WTC11 (cell line): ENCODE data around the gene HLCS. TPM values are rescaled to one million over a fixed set of nuclear protein-coding genes. Genes with fewer than 3 reads are reported as not detected.

Source experiments
- ATAC-seq: fragments of 200-7000 bp; cut with Tn5 transposase; 2 replicates; pipeline ENCODE4 v1.10.0; 2021; ENCODE audit warnings: mild to moderate bottlenecking, moderate library complexity
- CTCF ChIA-PET: fragments of 300-600 bp; sonication (Branson Sonifier 250); formaldehyde crosslinking; loops from one replicate; lab custom pipeline; 2021; ENCODE audit warnings: antibody characterized with exemption; lab: Charles Lee
- POLR2A ChIA-PET: fragments of 350-600 bp; sonication (Branson Sonifier 250); formaldehyde crosslinking; loops from one replicate; lab custom pipeline; 2021; ENCODE audit warnings: antibody characterized with exemption; lab: Charles Lee
- DNase-seq: peaks from one replicate; pipeline ENCODE4 v3.0.0; 2021; ENCODE audit warnings: low spot score
- H3K27ac Mint-ChIP-seq: 2 replicates; pipeline ENCODE4 v1.8.0; 2021; ENCODE audit warnings: mixed read lengths
- H3K27me3 Mint-ChIP-seq: 2 replicates; pipeline ENCODE4 v1.8.0; 2021; ENCODE audit warnings: low read depth, mild to moderate bottlenecking, moderate library complexity, mixed read lengths
- H3K36me3 Mint-ChIP-seq: 2 replicates; pipeline ENCODE4 v1.8.0; 2021; ENCODE audit warnings: mixed read lengths
- H3K4me1 Mint-ChIP-seq: 2 replicates; pipeline ENCODE4 v1.8.0; 2022; ENCODE audit warnings: mixed read lengths
- H3K4me3 Mint-ChIP-seq: 2 replicates; pipeline ENCODE4 v1.8.0; 2021; ENCODE audit warnings: mild to moderate bottlenecking, moderate library complexity, mixed read lengths
- H3K9me3 Mint-ChIP-seq: 2 replicates; pipeline ENCODE4 v1.8.0; 2021; ENCODE audit warnings: mixed read lengths
- GABPB1 ChIP-seq: sonication (generic); formaldehyde crosslinking; IDR thresholded peaks from 2 replicates; pipeline ENCODE4 v1.8.1; 2023; ENCODE audit warnings: mild to moderate bottlenecking, missing genetic modification reagents
- JAZF1 ChIP-seq: fragments of 250-450 bp; sonication (Bioruptor Pico); IDR thresholded peaks from 2 replicates; pipeline ENCODE4 v1.9.0; 2021; ENCODE audit warnings: moderate library complexity, mild to moderate bottlenecking, inconsistent platforms
- JUN ChIP-seq: sonication (generic); formaldehyde crosslinking; IDR thresholded peaks from 2 replicates; pipeline ENCODE4 v1.8.0; 2023; ENCODE audit warnings: mild to moderate bottlenecking, missing genetic modification reagents
- KAT7 ChIP-seq: sonication (generic); formaldehyde crosslinking; IDR thresholded peaks from 2 replicates; pipeline ENCODE4 v1.8.1; 2023; ENCODE audit warnings: missing genetic modification reagents, mild to moderate bottlenecking, borderline replicate concordance
- SMAD3 ChIP-seq: sonication (generic); formaldehyde crosslinking; IDR thresholded peaks from 2 replicates; pipeline ENCODE4 v1.8.0; 2022; ENCODE audit warnings: missing genetic modification reagents, mild to moderate bottlenecking, borderline replicate concordance
- TEAD4 ChIP-seq: sonication (generic); formaldehyde crosslinking; IDR thresholded peaks from 2 replicates; pipeline ENCODE4 v1.8.0; 2022; ENCODE audit warnings: mild to moderate bottlenecking, missing genetic modification reagents
- ZNF219 ChIP-seq: sonication (generic); formaldehyde crosslinking; IDR thresholded peaks from 2 replicates; pipeline ENCODE4 v1.8.0; 2023; ENCODE audit warnings: missing genetic modification reagents, mild to moderate bottlenecking, borderline replicate concordance
- total RNA-seq: library from RNA; stranded (reverse); gene quantifications from 3 replicates; pipeline ENCODE4 v1.2.3, GENCODE V29; 2021
- TF ChIP-seq, protein P1 (sequence below): sonication (generic); formaldehyde crosslinking; IDR thresholded peaks from 2 replicates; pipeline ENCODE4 v1.8.1; 2022; ENCODE audit warnings: mild to moderate bottlenecking, missing genetic modification reagents, moderate library complexity, borderline replicate concordance
- TF ChIP-seq, protein P2 (sequence below): sonication (generic); formaldehyde crosslinking; IDR thresholded peaks from 2 replicates; pipeline ENCODE4 v1.8.1; 2023; ENCODE audit warnings: mild to moderate bottlenecking, missing genetic modification reagents
- TF ChIP-seq, protein P3 (sequence below): sonication (generic); formaldehyde crosslinking; IDR thresholded peaks from 2 replicates; pipeline ENCODE4 v1.8.0; 2022; ENCODE audit warnings: mild to moderate bottlenecking, missing genetic modification reagents
- TF ChIP-seq, protein P4 (sequence below): sonication (generic); formaldehyde crosslinking; IDR thresholded peaks from 2 replicates; pipeline ENCODE4 v1.8.1; 2022; ENCODE audit warnings: mild to moderate bottlenecking, moderate library complexity, missing genetic modification reagents
- TF ChIP-seq, protein P5 (sequence below): sonication (generic); formaldehyde crosslinking; IDR thresholded peaks from 2 replicates; pipeline ENCODE4 v1.8.1; 2023; ENCODE audit warnings: mild to moderate bottlenecking, missing genetic modification reagents, borderline replicate concordance
- TF ChIP-seq, protein P6 (sequence below): fragments of 250-450 bp; sonication (Bioruptor Pico); IDR thresholded peaks from 2 replicates; pipeline ENCODE4 v1.9.0; 2021; ENCODE audit warnings: mild to moderate bottlenecking
- TF ChIP-seq, protein P7 (sequence below): sonication (generic); formaldehyde crosslinking; IDR thresholded peaks from 2 replicates; pipeline ENCODE4 v1.8.1; 2023; ENCODE audit warnings: mild to moderate bottlenecking, missing genetic modification reagents, moderate library complexity
- TF ChIP-seq, protein P8 (sequence below): fragments of 250-450 bp; sonication (Bioruptor Pico); IDR thresholded peaks from 2 replicates; pipeline ENCODE4 v1.9.0; 2021; ENCODE audit warnings: mild to moderate bottlenecking

Gene HLCS
- total RNA-seq, 1 experiment from 2014 or later = 9.3 TPM

DNA sequence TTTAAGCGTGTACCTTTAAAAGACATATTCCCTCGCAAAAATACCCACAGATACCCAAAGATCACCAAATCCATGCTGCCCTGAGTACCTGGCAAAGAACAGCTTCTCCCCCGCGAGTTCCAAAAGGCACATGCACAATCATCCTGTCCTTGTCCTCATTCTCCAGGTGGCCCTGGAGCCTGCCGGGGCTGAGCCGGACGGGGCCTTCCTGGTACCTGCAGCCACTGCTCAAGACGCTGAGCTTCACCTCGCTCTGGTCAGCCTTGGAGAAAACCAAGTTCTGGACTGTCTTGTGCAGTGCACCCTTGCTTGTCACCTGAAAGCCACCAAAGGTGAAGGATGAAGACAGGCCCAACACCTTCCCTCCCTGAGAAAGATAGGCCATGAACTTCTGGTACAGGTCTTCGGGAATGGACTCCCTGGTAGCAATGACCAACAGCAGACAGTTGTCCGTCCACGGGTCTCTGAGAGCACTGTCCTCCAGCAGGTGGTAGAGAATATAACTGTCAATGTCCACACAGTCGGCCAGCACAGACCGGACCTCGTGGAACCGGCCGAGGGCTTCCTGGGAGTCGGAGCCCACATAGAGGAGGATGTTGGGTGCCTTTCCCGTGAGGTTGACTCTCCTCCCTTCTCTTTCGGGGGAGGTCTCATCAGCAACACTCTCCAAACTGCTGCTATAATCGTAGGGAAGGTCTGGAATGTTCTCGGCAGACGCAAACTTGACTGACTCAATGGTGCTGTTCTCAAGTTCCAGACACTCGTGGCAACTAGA lies 29.9 kb downstream of the HLCS start (continued):
- TF ChIP-seq, protein P1, sequence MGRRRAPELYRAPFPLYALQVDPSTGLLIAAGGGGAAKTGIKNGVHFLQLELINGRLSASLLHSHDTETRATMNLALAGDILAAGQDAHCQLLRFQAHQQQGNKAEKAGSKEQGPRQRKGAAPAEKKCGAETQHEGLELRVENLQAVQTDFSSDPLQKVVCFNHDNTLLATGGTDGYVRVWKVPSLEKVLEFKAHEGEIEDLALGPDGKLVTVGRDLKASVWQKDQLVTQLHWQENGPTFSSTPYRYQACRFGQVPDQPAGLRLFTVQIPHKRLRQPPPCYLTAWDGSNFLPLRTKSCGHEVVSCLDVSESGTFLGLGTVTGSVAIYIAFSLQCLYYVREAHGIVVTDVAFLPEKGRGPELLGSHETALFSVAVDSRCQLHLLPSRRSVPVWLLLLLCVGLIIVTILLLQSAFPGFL (CRISPR knock-in tag) = no peak
- TF ChIP-seq, all 79 proteins: peak for 0

DNA sequence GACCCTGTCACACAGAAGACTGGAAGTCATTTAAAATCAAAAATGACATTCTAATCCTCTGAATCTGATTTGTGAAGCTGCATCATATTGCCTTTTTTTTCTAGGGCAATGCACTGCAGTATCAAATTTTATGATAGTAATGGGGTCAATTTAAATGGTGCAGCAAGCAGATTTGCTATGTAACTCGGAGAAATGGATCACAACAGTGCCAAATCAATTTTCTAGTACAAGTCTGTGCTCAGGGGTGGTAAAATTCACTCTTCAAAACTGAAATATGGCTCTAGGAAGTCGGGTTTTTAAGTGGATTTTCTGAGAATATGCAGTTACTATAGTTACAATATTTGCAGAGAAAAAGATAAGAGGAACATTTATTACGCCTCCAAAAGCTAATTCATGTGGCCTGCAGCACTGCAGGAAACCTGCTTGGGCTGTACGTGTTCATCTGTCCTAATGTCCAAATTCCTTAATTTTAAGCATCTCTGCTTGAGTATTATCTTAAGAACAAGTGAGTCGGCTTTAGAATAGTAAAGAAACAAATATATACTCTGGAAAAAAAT lies 31.5 kb downstream of the HLCS start:
- ATAC-seq (no peak), DNase-seq (no peak)
- Mint-ChIP-seq H3K4me1 (peaks cover 8% of the 10 kb centered on the region), H3K27me3 (no peaks in the 10 kb centered on the region), H3K4me3 (no peak overlapping the region), H3K9me3 (no peaks in the 10 kb centered on the region), H3K36me3 (no peaks in the 10 kb centered on the region), H3K27ac (no peak overlapping the region)
- ChIA-PET POLR2A (no interaction called here), CTCF (interaction anchor here (0.6 kb wide), 1 partner anchor 495 kb away, joined by 5 read pairs; no protein-coding TSS in a partner anchor)
- TF ChIP-seq TEAD4 (CRISPR knock-in tag) (no peak), ZNF219 (CRISPR knock-in tag) (no peak), JAZF1 (CRISPR knock-in tag) (no peak)
- TF ChIP-seq, protein P2, sequence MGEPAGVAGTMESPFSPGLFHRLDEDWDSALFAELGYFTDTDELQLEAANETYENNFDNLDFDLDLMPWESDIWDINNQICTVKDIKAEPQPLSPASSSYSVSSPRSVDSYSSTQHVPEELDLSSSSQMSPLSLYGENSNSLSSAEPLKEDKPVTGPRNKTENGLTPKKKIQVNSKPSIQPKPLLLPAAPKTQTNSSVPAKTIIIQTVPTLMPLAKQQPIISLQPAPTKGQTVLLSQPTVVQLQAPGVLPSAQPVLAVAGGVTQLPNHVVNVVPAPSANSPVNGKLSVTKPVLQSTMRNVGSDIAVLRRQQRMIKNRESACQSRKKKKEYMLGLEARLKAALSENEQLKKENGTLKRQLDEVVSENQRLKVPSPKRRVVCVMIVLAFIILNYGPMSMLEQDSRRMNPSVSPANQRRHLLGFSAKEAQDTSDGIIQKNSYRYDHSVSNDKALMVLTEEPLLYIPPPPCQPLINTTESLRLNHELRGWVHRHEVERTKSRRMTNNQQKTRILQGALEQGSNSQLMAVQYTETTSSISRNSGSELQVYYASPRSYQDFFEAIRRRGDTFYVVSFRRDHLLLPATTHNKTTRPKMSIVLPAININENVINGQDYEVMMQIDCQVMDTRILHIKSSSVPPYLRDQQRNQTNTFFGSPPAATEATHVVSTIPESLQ = no peak
- TF ChIP-seq, protein P3, sequence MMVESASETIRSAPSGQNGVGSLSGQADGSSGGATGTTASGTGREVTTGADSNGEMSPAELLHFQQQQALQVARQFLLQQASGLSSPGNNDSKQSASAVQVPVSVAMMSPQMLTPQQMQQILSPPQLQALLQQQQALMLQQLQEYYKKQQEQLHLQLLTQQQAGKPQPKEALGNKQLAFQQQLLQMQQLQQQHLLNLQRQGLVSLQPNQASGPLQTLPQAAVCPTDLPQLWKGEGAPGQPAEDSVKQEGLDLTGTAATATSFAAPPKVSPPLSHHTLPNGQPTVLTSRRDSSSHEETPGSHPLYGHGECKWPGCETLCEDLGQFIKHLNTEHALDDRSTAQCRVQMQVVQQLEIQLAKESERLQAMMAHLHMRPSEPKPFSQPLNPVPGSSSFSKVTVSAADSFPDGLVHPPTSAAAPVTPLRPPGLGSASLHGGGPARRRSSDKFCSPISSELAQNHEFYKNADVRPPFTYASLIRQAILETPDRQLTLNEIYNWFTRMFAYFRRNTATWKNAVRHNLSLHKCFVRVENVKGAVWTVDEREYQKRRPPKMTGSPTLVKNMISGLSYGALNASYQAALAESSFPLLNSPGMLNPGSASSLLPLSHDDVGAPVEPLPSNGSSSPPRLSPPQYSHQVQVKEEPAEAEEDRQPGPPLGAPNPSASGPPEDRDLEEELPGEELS (CRISPR knock-in tag) = no peak
- TF ChIP-seq, protein P4, sequence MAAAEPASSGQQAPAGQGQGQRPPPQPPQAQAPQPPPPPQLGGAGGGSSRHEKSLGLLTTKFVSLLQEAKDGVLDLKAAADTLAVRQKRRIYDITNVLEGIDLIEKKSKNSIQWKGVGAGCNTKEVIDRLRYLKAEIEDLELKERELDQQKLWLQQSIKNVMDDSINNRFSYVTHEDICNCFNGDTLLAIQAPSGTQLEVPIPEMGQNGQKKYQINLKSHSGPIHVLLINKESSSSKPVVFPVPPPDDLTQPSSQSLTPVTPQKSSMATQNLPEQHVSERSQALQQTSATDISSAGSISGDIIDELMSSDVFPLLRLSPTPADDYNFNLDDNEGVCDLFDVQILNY (CRISPR knock-in tag) = no peak
- TF ChIP-seq, protein P5, sequence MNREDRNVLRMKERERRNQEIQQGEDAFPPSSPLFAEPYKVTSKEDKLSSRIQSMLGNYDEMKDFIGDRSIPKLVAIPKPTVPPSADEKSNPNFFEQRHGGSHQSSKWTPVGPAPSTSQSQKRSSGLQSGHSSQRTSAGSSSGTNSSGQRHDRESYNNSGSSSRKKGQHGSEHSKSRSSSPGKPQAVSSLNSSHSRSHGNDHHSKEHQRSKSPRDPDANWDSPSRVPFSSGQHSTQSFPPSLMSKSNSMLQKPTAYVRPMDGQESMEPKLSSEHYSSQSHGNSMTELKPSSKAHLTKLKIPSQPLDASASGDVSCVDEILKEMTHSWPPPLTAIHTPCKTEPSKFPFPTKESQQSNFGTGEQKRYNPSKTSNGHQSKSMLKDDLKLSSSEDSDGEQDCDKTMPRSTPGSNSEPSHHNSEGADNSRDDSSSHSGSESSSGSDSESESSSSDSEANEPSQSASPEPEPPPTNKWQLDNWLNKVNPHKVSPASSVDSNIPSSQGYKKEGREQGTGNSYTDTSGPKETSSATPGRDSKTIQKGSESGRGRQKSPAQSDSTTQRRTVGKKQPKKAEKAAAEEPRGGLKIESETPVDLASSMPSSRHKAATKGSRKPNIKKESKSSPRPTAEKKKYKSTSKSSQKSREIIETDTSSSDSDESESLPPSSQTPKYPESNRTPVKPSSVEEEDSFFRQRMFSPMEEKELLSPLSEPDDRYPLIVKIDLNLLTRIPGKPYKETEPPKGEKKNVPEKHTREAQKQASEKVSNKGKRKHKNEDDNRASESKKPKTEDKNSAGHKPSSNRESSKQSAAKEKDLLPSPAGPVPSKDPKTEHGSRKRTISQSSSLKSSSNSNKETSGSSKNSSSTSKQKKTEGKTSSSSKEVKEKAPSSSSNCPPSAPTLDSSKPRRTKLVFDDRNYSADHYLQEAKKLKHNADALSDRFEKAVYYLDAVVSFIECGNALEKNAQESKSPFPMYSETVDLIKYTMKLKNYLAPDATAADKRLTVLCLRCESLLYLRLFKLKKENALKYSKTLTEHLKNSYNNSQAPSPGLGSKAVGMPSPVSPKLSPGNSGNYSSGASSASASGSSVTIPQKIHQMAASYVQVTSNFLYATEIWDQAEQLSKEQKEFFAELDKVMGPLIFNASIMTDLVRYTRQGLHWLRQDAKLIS (CRISPR knock-in tag) = no peak
- TF ChIP-seq, all 79 proteins: peak for 0

DNA sequence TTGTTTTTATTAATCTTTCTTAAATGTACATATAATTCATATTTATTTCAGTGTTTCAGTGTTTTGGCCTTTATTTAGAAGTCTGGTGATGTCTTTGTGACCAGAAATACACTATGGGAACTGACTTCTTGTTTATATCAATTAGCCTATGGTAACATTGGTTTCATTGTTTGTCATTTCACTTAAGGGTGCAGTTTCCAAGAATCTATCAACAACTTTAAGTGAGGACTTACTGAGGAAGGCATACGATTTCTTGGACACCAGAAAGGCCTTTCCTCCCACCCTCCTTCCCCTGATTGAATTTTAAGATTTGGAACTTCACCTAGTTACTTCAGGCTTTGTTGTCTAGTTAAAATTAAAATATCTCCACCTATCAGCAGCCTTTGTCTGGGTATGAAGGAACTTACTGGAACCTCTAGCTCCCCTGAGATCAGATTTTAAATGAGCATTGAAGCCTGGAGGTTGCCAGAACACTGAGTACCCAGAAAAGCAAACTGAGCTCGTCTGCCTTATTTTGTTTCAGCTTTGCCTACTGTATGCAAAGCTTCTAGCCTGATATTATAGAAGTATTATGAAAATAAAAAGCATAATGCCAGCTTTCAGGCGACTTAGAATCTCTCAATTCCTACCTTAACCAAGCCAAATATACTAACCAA lies 34.2 kb downstream of the HLCS start:
- no peak overlapping the region for H3K4me3 Mint-ChIP-seq
- ATAC-seq (no peak), DNase-seq (no peak)
- H3K27me3 Mint-ChIP-seq = no peaks in the 10 kb centered on the region
- ChIA-PET POLR2A (no interaction called here), CTCF (interaction anchor here (0.5 to 1.7 kb wide), 2 partner anchors 15 to 161 kb away, joined by 4 to 9 read pairs; no protein-coding TSS in a partner anchor)
- no peaks in the 10 kb centered on the region for H3K4me1 Mint-ChIP-seq
- H3K36me3 Mint-ChIP-seq = no peaks in the 10 kb centered on the region
- H3K9me3 Mint-ChIP-seq = no peaks in the 10 kb centered on the region
- H3K27ac Mint-ChIP-seq = no peak overlapping the region
- TF ChIP-seq, protein P6, sequence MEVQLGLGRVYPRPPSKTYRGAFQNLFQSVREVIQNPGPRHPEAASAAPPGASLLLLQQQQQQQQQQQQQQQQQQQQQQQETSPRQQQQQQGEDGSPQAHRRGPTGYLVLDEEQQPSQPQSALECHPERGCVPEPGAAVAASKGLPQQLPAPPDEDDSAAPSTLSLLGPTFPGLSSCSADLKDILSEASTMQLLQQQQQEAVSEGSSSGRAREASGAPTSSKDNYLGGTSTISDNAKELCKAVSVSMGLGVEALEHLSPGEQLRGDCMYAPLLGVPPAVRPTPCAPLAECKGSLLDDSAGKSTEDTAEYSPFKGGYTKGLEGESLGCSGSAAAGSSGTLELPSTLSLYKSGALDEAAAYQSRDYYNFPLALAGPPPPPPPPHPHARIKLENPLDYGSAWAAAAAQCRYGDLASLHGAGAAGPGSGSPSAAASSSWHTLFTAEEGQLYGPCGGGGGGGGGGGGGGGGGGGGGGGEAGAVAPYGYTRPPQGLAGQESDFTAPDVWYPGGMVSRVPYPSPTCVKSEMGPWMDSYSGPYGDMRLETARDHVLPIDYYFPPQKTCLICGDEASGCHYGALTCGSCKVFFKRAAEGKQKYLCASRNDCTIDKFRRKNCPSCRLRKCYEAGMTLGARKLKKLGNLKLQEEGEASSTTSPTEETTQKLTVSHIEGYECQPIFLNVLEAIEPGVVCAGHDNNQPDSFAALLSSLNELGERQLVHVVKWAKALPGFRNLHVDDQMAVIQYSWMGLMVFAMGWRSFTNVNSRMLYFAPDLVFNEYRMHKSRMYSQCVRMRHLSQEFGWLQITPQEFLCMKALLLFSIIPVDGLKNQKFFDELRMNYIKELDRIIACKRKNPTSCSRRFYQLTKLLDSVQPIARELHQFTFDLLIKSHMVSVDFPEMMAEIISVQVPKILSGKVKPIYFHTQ (CRISPR knock-in tag) = no peak
- TF ChIP-seq JUN (CRISPR knock-in tag) = no peak
- no peak for TF ChIP-seq KAT7 (CRISPR knock-in tag)
- no peak for TF ChIP-seq GABPB1 (CRISPR knock-in tag)
- TF ChIP-seq, protein P7, sequence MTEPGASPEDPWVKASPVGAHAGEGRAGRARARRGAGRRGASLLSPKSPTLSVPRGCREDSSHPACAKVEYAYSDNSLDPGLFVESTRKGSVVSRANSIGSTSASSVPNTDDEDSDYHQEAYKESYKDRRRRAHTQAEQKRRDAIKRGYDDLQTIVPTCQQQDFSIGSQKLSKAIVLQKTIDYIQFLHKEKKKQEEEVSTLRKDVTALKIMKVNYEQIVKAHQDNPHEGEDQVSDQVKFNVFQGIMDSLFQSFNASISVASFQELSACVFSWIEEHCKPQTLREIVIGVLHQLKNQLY (CRISPR knock-in tag) = no peak
- TF ChIP-seq, protein P8, sequence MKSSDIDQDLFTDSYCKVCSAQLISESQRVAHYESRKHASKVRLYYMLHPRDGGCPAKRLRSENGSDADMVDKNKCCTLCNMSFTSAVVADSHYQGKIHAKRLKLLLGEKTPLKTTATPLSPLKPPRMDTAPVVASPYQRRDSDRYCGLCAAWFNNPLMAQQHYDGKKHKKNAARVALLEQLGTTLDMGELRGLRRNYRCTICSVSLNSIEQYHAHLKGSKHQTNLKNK = no peak
- no peak for TF ChIP-seq SMAD3 (CRISPR knock-in tag)
